Trophoblast cell (in vitro differentiated cells and primary cell): ENCODE data around the gene AMMECR1.

ENCODE experiments used
- DNase-seq, 2 donors: peaks; one replicate each; pipeline ENCODE4 v3.0.0-alpha.2; 2016
- H2AFZ ChIP-seq: 2 replicates; pipeline ENCODE4 v1.6.1; 2013; ENCODE audit warnings: low read length, moderate library complexity, mild to moderate bottlenecking; ENCODE audit not compliant: insufficient read depth, poor library complexity
- H2AK5ac ChIP-seq: 2 replicates; pipeline ENCODE4 v1.6.1; 2013; ENCODE audit warnings: mild to moderate bottlenecking, low read length
- H2BK120ac ChIP-seq: 2 replicates; pipeline ENCODE4 v1.6.1; 2013; ENCODE audit warnings: low read length, mild to moderate bottlenecking, moderate library complexity; ENCODE audit not compliant: insufficient read depth, poor library complexity
- H2BK12ac ChIP-seq: 2 replicates; pipeline ENCODE4 v1.6.1; 2013; ENCODE audit warnings: mild to moderate bottlenecking, low read length, moderate library complexity
- H2BK5ac ChIP-seq: 2 replicates; pipeline ENCODE4 v1.6.1; 2013; ENCODE audit warnings: low read length, low read depth, moderate library complexity, mild to moderate bottlenecking; ENCODE audit not compliant: poor library complexity
- H3K14ac ChIP-seq: 2 replicates; pipeline ENCODE4 v1.6.1; 2013; ENCODE audit warnings: mild to moderate bottlenecking, low read length
- H3K18ac ChIP-seq: 2 replicates; pipeline ENCODE4 v1.6.1; 2013; ENCODE audit warnings: mild to moderate bottlenecking, low read length
- H3K23ac ChIP-seq: 2 replicates; pipeline ENCODE4 v1.6.1; 2013; ENCODE audit warnings: low read length
- H3K27ac ChIP-seq: 2 replicates; pipeline ENCODE4 v1.5.1; 2013; ENCODE audit warnings: low read depth, mild to moderate bottlenecking, inconsistent platforms, low read length, moderate library complexity
- H3K27me3 ChIP-seq: 2 replicates; pipeline ENCODE4 v1.6.1; 2013; ENCODE audit warnings: inconsistent platforms, mild to moderate bottlenecking, low read length, moderate library complexity; ENCODE audit not compliant: insufficient read depth
- H3K36me3 ChIP-seq, 2 experiments: 1 replicate in 1 of 2; 2 replicates in 1 of 2; pipeline ENCODE4 v1.6.1; 2013; ENCODE audit warnings: low read length in 2 of 2, mild to moderate bottlenecking in 2 of 2, moderate library complexity in 1 of 2; ENCODE audit not compliant: insufficient read depth in 2 of 2, control insufficient read depth in 1 of 2
- H3K4ac ChIP-seq: 2 replicates; pipeline ENCODE4 v1.6.1; 2013; ENCODE audit warnings: low read depth, mild to moderate bottlenecking, low read length, moderate library complexity
- H3K4me1 ChIP-seq, 2 experiments: 1 replicate in 1 of 2; 2 replicates in 1 of 2; pipeline ENCODE4 v1.6.1; 2013; ENCODE audit warnings: low read length in 2 of 2, mild to moderate bottlenecking in 2 of 2, moderate library complexity in 1 of 2; ENCODE audit not compliant: insufficient read depth in 2 of 2, control insufficient read depth in 1 of 2
- H3K4me2 ChIP-seq: 2 replicates; pipeline ENCODE4 v1.6.1; 2013; ENCODE audit warnings: inconsistent platforms, mild to moderate bottlenecking, low read length, moderate library complexity
- H3K4me3 ChIP-seq: 2 replicates; pipeline ENCODE4 v1.5.1; 2013; ENCODE audit warnings: mild to moderate bottlenecking, low read depth, low read length, inconsistent platforms
- H3K79me1 ChIP-seq: one replicate; pipeline ENCODE4 v1.6.1; 2013; ENCODE audit warnings: low read length
- H3K79me2 ChIP-seq: 2 replicates; pipeline ENCODE4 v1.6.1; 2013; ENCODE audit warnings: low read length, mild to moderate bottlenecking; ENCODE audit not compliant: control insufficient read depth, insufficient read depth, poor library complexity
- H3K9ac ChIP-seq: 2 replicates; pipeline ENCODE4 v1.6.1; 2013; ENCODE audit warnings: mild to moderate bottlenecking, low read length
- H3K9me3 ChIP-seq: 2 replicates; pipeline ENCODE4 v1.6.1; 2013; ENCODE audit warnings: low read depth, mild to moderate bottlenecking, control low read depth, inconsistent platforms, low read length; ENCODE audit not compliant: insufficient read depth
- H4K12ac ChIP-seq: 2 replicates; pipeline ENCODE4 v1.6.1; 2013; ENCODE audit warnings: low read depth, mild to moderate bottlenecking, low read length, moderate library complexity
- H4K8ac ChIP-seq: 2 replicates; pipeline ENCODE4 v1.6.1; 2013; ENCODE audit warnings: low read depth, mild to moderate bottlenecking, low read length, moderate library complexity
- H4K91ac ChIP-seq: one replicate; pipeline ENCODE4 v1.6.1; 2013; ENCODE audit warnings: low read depth, mild to moderate bottlenecking, low read length, moderate library complexity
- WGBS: extraction: QIAGEN DNeasy Blood & Tissue Kit; methylation state at CpG from one replicate; pipeline ENCODE4 v1.1.7; 2013; ENCODE audit warnings: missing lambda C conversion rate; ENCODE audit not compliant: insufficient read length, insufficient coverage; ENCODE audit errors: extremely low coverage; 5-methylcytosine and 5-hydroxymethylcytosine counted together

The AMMECR1 gene

GRCh38 chrX:110304884-110305283, 13.0 kb downstream of the AMMECR1 start:
- no peak overlapping the region for H3K9ac ChIP-seq
- no peak overlapping the region for H4K91ac ChIP-seq
- no peaks in the 10 kb centered on the region for H3K4me1 ChIP-seq
- no peaks in the 10 kb centered on the region for H3K36me3 ChIP-seq
- H2BK5ac ChIP-seq, result no peak overlapping the region
- H3K27ac ChIP-seq, result no peak overlapping the region
- H3K4me2 ChIP-seq, result no peak overlapping the region
- no peak overlapping the region for H2AFZ ChIP-seq
- H3K4me3 ChIP-seq, result no peak overlapping the region
- H3K9me3 ChIP-seq, result no peaks in the 10 kb centered on the region
- H3K23ac ChIP-seq, result no peak overlapping the region
- no peak overlapping the region for H3K4ac ChIP-seq
- no peaks in the 10 kb centered on the region for H3K27me3 ChIP-seq
- no peaks in the 10 kb centered on the region for H3K79me2 ChIP-seq
- H4K12ac ChIP-seq, result no peak overlapping the region
- no peak overlapping the region for H3K14ac ChIP-seq
- no peak for DNase-seq
- H3K18ac ChIP-seq, result no peak overlapping the region
- H2BK12ac ChIP-seq, result no peak overlapping the region
- no peak overlapping the region for H2BK120ac ChIP-seq
- H3K79me1 ChIP-seq, result no peaks in the 10 kb centered on the region
- H2AK5ac ChIP-seq, result no peak overlapping the region
- no peak overlapping the region for H4K8ac ChIP-seq

- Histone ChIP-seq H3K9me3 (no peaks in the 10 kb centered on the region), H2AK5ac (no peak overlapping the region), H3K36me3 (no peaks in the 10 kb centered on the region), H3K18ac (no peak overlapping the region), H3K27me3 (no peaks in the 10 kb centered on the region), H4K12ac (no peak overlapping the region), H3K14ac (no peak overlapping the region), H3K4me2 (no peak overlapping the region), H2AFZ (no peak overlapping the region), H3K79me1 (no peaks in the 10 kb centered on the region), H3K9ac (no peak overlapping the region), H2BK5ac (no peak overlapping the region), H3K4me3 (no peak overlapping the region), H2BK120ac (no peak overlapping the region), H3K4me1 (no peaks in the 10 kb centered on the region), H4K91ac (no peak overlapping the region), H2BK12ac (no peak overlapping the region), H3K4ac (no peak overlapping the region), H3K23ac (no peak overlapping the region), H3K79me2 (no peaks in the 10 kb centered on the region), H3K27ac (no peak overlapping the region), H4K8ac (no peak overlapping the region)
- no CpG with 5 or more reads among the region's 1 CpG for WGBS
- DNase-seq, result no peak
Measured at GRCh38 chrX:110304371-110304770, 13.5 kb downstream of the AMMECR1 start.

GRCh38 chrX:110302975-110303374, 14.9 kb downstream of the AMMECR1 start:
- Histone ChIP-seq H2AFZ (no peak overlapping the region), H4K91ac (no peak overlapping the region), H3K36me3 (no peaks in the 10 kb centered on the region), H2BK12ac (no peak overlapping the region), H3K9me3 (no peaks in the 10 kb centered on the region), H3K4me3 (no peak overlapping the region), H3K23ac (no peak overlapping the region), H3K4ac (no peak overlapping the region), H2BK120ac (no peak overlapping the region), H3K79me2 (no peaks in the 10 kb centered on the region), H4K12ac (no peak overlapping the region), H3K18ac (no peak overlapping the region), H3K14ac (no peak overlapping the region), H3K4me1 (no peaks in the 10 kb centered on the region), H2BK5ac (no peak overlapping the region), H3K27ac (no peak overlapping the region), H3K9ac (no peak overlapping the region), H3K4me2 (no peak overlapping the region), H3K27me3 (no peaks in the 10 kb centered on the region), H2AK5ac (no peak overlapping the region), H4K8ac (no peak overlapping the region), H3K79me1 (no peaks in the 10 kb centered on the region)
- DNase-seq, result no peak
- no CpG with 5 or more reads among the region's 3 CpGs for WGBS

GRCh38 chrX:110301194-110301593, 16.7 kb downstream of the AMMECR1 start:
- Histone ChIP-seq H4K91ac (no peak overlapping the region), H3K14ac (no peak overlapping the region), H2BK12ac (no peak overlapping the region), H2AK5ac (no peak overlapping the region), H3K4me1 (no peaks in the 10 kb centered on the region), H3K9me3 (no peaks in the 10 kb centered on the region), H3K79me2 (no peaks in the 10 kb centered on the region), H2BK5ac (no peak overlapping the region), H4K8ac (no peak overlapping the region), H3K79me1 (no peaks in the 10 kb centered on the region), H3K4me3 (no peak overlapping the region), H3K4ac (no peak overlapping the region), H3K27me3 (no peaks in the 10 kb centered on the region), H2BK120ac (no peak overlapping the region), H2AFZ (no peak overlapping the region), H3K4me2 (no peak overlapping the region), H3K18ac (no peak overlapping the region), H3K27ac (no peak overlapping the region), H3K23ac (no peak overlapping the region), H3K36me3 (no peaks in the 10 kb centered on the region), H4K12ac (no peak overlapping the region), H3K9ac (no peak overlapping the region)
- DNase-seq, result no peak
- no CpG with 5 or more reads among the region's 1 CpG for WGBS
